Measurements from ENCODE around the gene TMEM63C.

Gene TMEM63C

GRCh38 chr14:77284466-77284865 is 102.9 kb downstream of the TMEM63C start:
- DNase-seq, result no peak

DNA sequence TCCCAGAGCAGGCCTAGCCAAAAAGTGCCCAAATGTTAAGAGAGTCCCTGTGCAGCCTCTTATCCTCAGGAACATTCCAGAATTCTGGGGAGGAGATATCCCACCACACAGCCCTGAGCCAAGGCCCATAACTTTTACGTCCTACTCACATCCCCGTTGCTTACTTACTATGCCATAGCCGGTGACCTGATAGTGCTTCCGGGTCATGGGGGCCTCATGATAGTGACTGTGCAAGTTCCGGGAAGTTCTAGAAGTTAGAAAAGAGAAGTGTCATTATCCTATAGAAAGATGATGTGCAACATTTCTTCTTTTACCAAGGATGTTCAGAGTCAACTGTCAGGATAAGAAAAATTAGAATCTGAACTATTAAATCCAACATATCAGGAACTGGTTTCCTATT is 105.0 kb downstream of the TMEM63C start:
- no peak for DNase-seq

DNA sequence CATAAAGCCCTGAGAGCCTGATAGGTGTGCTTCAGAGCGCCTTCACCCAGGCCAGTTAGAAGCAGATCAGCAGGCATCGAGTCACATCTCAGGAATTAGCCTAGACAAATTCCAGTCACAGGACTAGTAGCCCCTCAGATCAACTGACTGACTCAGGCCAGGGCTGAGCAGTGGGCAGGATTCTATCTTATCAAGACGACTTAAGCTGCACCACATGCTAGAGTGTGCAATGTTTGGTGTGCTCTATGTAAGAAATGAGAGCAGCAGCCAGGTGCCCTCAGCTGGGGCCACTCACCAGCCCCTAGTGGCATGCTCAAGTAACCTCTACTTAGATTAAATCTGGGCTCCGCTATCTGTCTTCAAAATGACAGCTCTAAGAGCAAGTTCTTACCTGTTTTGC is 109.1 kb downstream of the TMEM63C start:
- DNase-seq, result no peak

GRCh38 chr14:77296155-77296554 is 114.6 kb downstream of the TMEM63C start:
- DNase-seq, result no peak

DNA sequence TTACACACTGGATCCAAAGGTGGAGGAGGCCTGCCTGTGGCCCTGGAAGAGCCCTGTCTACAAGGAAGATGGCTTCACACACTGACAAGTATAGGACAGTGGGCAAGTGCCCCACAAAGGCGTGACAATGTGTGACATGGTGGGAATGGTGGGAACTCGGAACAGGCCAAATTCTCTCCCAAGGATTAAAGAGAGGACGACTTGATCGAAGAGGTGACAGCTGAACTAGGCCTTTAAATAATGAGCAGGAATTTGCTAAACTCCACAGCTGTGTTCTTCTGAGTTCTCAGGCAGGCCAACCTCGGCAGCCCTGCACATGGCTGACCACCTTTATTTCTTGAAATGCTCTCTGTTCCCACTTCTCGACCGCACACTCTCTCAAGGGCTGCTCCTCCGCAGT is 115.3 kb downstream of the TMEM63C start:
- DNase-seq, result no peak

DNA sequence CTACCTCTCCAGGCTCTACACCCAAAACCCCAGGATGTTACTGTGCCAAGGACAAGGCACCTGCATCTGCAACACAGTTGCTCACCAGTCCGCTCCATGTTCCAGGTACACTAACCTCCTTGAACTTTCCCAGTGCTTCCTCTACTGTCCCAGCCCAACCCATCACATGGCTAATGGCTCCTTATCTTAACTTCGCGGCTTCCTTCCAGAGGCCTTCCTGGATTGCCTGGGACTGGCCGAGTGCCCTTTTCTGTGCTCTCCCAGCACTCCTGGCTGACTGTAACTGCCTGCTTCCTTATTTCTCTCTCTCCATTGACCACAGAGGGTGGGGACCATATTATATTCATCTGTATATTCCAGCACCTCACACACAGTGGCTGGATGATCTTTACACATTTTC is 118.2 kb downstream of the TMEM63C start:
- no peak for DNase-seq

GRCh38 chr14:77301103-77301502 is 119.5 kb downstream of the TMEM63C start:
- DNase-seq, result no peak

- no peak for DNase-seq
These were observed 121.3 kb downstream of the TMEM63C start for GRCh38 chr14:77302926-77303325.

GRCh38 chr14:77303417-77304156 is 122.0 kb downstream of the TMEM63C start:
- no peak for DNase-seq

DNA sequence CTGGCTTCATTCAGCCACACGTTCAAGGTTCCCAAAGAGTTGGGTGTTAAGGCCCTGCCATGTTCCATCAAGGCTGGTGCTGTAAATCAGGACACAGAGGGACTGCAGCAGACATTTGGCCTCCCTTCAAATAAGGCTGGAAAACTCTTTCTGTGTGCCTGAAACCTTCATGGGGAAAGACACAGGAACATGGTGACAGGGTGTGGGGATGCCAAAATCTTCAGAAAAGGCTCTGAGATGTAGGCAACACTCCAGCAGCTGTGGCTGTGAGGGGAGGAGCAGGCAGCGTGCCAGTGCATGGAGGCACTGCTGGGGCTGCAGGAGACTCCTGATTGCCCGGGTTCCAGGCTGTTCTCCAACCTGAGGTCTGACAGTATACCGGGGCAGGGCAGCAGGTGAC is 124.1 kb downstream of the TMEM63C start:
- DNase-seq, result no peak

DNA sequence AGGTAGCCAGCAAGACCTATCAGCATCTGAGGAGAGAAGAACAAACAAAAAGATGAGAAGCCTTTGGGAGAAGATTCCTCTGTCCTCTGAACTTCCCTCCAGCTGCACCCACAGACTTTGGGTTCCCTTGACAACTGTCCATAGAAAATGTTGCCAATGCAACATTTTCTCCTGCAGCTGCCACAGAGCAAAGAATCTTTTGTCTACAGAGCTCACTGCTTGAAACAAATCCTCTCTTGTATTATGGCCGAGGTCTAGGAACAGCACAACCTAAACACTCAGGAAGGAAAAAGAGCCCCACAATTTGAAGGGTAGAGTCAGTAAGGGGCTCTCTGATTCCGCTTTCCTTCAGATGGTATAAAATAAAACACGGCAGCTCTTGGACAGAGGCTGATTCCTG is 124.8 kb downstream of the TMEM63C start:
- no peak for DNase-seq

GRCh38 chr14:77306851-77307496 is 125.4 kb downstream of the TMEM63C start:
- DNase-seq, result no peak

Data from NCI-H1436 treated with DMSO at 0.1 percent for 48 hours (cell line).